K562 (cell line): ENCODE data around the gene SEC24A. TPM values are rescaled to one million over a fixed set of nuclear protein-coding genes. Genes with fewer than 3 reads are reported as not detected.

ENCODE experiments used
- BCL6 ChIP-seq: fragments of 250-450 bp; sonication (Bioruptor Pico); IDR thresholded peaks from 2 replicates; pipeline ENCODE4 v1.4.0; 2020
- BRD9 ChIP-seq: fragments of 450-650 bp; IDR thresholded peaks from 2 replicates; pipeline ENCODE4 v1.6.1; 2018; ENCODE audit warnings: low read depth; ENCODE audit not compliant: partially characterized antibody
- ELF2 ChIP-seq: fragments of 250-450 bp; sonication (Bioruptor Pico); IDR thresholded peaks from 2 replicates; pipeline ENCODE4 v1.5.0; 2021; ENCODE audit warnings: mild to moderate bottlenecking
- GATAD2A ChIP-seq: fragments of 450-650 bp; IDR thresholded peaks from 2 replicates; pipeline ENCODE4 v1.6.1; 2017
- NR2C2 ChIP-seq, 2 experiments: fragments of 200-800 bp in 1 of 2; sonication (Bioruptor generic) in 1 of 2; sonication (generic) in 1 of 2; formaldehyde crosslinking in 1 of 2; IDR thresholded peaks; 2 replicates each; pipeline versions ENCODE4 v1.6.1 to v1.8.0; 2016 to 2022; ENCODE audit warnings: mild to moderate bottlenecking in 1 of 2, missing compliant biosample characterization in 1 of 2, missing genetic modification characterization in 1 of 2, missing genetic modification reagents in 1 of 2
- PYGO2 ChIP-seq: fragments of 450-650 bp; IDR thresholded peaks from 2 replicates; pipeline ENCODE4 v1.6.1; 2016; ENCODE audit warnings: mild to moderate bottlenecking, missing genetic modification characterization, moderate library complexity, missing compliant biosample characterization
- RBM34 ChIP-seq: fragments of 200-400 bp; formaldehyde crosslinking; IDR thresholded peaks from 2 replicates; pipeline ENCODE4 v1.6.1; 2018; ENCODE audit warnings: low read length, borderline replicate concordance; ENCODE audit not compliant: insufficient read depth
- SNIP1 ChIP-seq: fragments of 450-650 bp; IDR thresholded peaks from 2 replicates; pipeline ENCODE4 v1.7.1; 2017; ENCODE audit warnings: low read depth, mild to moderate bottlenecking
- SP2 ChIP-seq: IDR thresholded peaks from 2 replicates; pipeline ENCODE4 v1.6.1; 2011; ENCODE audit warnings: mild to moderate bottlenecking, low read depth, low read length, moderate library complexity; ENCODE audit not compliant: poor library complexity, severe bottlenecking; ENCODE audit errors: extremely low read depth
- SREBF1 ChIP-seq: fragments of 150-350 bp; IDR thresholded peaks from 2 replicates; pipeline ENCODE4 v1.6.1; 2014; ENCODE audit warnings: antibody characterized with exemption, low read depth, low read length, borderline replicate concordance
- TFE3 ChIP-seq: fragments of 450-650 bp; formaldehyde crosslinking; IDR thresholded peaks from 2 replicates; pipeline ENCODE4 v1.4.0; 2020; ENCODE audit warnings: mild to moderate bottlenecking, mixed read lengths
- ZNF174 ChIP-seq: fragments of 250-450 bp; sonication (Bioruptor Pico); IDR thresholded peaks from 2 replicates; pipeline ENCODE4 v1.4.0; 2020; ENCODE audit warnings: mild to moderate bottlenecking
- ZNF232 ChIP-seq: sonication (generic); formaldehyde crosslinking; IDR thresholded peaks from 2 replicates; pipeline ENCODE4 v1.8.0; 2022; ENCODE audit warnings: mild to moderate bottlenecking, missing genetic modification reagents
- ZNF280A ChIP-seq: fragments of 450-650 bp; IDR thresholded peaks from 2 replicates; pipeline ENCODE4 v1.6.1; 2018; ENCODE audit warnings: mild to moderate bottlenecking, low read depth; ENCODE audit not compliant: partially characterized antibody
- ZNF316 ChIP-seq: fragments of 450-650 bp; IDR thresholded peaks from 2 replicates; pipeline ENCODE4 v1.6.1; 2016
- ZNF395 ChIP-seq: fragments of 200-800 bp; sonication (Bioruptor generic); IDR thresholded peaks from 2 replicates; pipeline ENCODE4 v1.6.1; 2017; ENCODE audit warnings: missing genetic modification characterization, missing compliant biosample characterization
- ZNF644 ChIP-seq: fragments of 200-800 bp; sonication (Bioruptor generic); IDR thresholded peaks from 2 replicates; pipeline ENCODE4 v1.6.1; 2016; ENCODE audit warnings: low read depth, missing genetic modification characterization, missing compliant biosample characterization
- ZNF764 ChIP-seq: fragments of 250-450 bp; sonication (Bioruptor Pico); IDR thresholded peaks from 2 replicates; pipeline ENCODE4 v1.4.0; 2020; ENCODE audit warnings: low read depth, mild to moderate bottlenecking, moderate library complexity
- polyA plus RNA-seq, 8 experiments: library from polyadenylated mRNA; depleted of rRNA in 4 of 8; stranded (reverse) in 5 of 8; unstranded in 3 of 8; fragments of >200 nt; fragmentation: Nextera tagmentation in 2 of 8; fragmentation: Illumina TruSeq in 1 of 8; extraction: Ambion mirVana in 2 of 8; extraction: Trizol in 1 of 8; gene quantifications; 2 replicates each; pipeline versions ENCODE4 v1.2.1 to v1.2.3, GENCODE V29; 2011 to 2014; ENCODE audit warnings: inconsistent platforms in 1 of 8, missing spikeins in 1 of 8
- total RNA-seq, 7 experiments: library from RNA; depleted of rRNA in 6 of 7; stranded (reverse); fragments of >200 nt in 6 of 7; fragmentation: Illumina TruSeq in 2 of 7; extraction: Trizol in 2 of 7; gene quantifications; 2 replicates each; pipeline versions ENCODE4 v1.2.1 to v1.2.3, GENCODE V29; 2011 to 2021; ENCODE audit warnings: low replicate concordance in 1 of 7
- TF ChIP-seq, protein P1 (sequence below): fragments of 250-450 bp; sonication (Bioruptor Pico); IDR thresholded peaks from 2 replicates; pipeline ENCODE4 v1.4.0; 2020; ENCODE audit warnings: mild to moderate bottlenecking, moderate library complexity

The SEC24A gene
- total and polyA plus RNA-seq, 9 of the 15 experiments (the other 6 are each of a cell fraction or from before 2014, with no cell fraction given), result 7.9 to 36.5 (median 17.5) TPM

DNA sequence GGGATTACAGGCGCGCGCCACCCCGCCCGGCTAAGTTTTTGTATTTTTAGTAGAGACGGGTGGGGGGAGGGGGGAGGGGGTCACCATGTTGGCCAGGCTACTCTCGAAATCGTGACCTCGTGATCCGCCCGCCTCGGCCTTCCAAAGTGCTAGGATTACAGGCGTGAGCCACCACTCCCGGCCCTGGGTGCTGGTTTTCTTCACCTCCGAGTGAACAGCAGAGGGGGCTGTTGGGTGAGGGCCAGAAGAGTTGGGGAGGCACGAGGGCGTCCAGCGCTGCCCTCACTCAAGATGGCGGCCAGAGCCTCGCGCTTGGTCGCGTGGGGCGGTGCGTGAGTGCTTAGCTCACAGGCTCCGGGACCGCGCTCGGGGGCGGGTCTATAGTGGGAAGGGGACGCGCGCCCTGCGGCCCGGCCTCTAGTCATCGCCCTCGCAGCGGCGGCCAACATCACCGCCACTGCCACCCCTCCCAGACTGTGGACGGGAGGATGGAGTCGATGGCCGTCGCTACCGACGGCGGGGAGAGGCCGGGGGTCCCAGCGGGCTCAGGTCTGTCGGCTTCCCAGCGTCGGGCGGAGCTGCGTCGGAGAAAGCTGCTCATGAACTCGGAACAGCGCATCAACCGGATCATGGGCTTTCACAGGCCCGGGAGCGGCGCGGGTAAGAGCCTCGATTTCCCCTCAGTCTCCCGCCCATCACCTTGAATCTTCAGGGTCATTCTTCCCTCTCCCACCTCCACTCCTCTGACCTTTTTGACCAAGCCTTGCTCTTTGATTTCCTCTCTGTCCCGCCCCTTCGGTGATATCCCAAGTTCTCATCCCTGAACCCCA is 89.8 kb downstream of the SEC24A start, which contains the start of gene CAMLG (continued):
- no peak for TF ChIP-seq ZNF280A
- TF ChIP-seq, protein P1, sequence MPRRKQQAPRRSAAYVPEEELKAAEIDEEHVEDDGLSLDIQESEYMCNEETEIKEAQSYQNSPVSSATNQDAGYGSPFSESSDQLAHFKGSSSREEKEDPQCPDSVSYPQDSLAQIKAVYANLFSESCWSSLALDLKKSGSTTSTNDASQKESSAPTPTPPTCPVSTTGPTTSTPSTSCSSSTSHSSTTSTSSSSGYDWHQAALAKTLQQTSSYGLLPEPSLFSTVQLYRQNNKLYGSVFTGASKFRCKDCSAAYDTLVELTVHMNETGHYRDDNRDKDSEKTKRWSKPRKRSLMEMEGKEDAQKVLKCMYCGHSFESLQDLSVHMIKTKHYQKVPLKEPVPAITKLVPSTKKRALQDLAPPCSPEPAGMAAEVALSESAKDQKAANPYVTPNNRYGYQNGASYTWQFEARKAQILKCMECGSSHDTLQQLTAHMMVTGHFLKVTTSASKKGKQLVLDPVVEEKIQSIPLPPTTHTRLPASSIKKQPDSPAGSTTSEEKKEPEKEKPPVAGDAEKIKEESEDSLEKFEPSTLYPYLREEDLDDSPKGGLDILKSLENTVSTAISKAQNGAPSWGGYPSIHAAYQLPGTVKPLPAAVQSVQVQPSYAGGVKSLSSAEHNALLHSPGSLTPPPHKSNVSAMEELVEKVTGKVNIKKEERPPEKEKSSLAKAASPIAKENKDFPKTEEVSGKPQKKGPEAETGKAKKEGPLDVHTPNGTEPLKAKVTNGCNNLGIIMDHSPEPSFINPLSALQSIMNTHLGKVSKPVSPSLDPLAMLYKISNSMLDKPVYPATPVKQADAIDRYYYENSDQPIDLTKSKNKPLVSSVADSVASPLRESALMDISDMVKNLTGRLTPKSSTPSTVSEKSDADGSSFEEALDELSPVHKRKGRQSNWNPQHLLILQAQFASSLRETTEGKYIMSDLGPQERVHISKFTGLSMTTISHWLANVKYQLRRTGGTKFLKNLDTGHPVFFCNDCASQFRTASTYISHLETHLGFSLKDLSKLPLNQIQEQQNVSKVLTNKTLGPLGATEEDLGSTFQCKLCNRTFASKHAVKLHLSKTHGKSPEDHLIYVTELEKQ, result no peak
- no peak for TF ChIP-seq RBM34
- TF ChIP-seq PYGO2 (tag), result no peak
- TF ChIP-seq ELF2, result no peak
- no peak for TF ChIP-seq SREBF1
- TF ChIP-seq SP2, result no peak
- no peak for TF ChIP-seq ZNF764 (CRISPR knock-in tag)
- peak; percentile 73 for TF ChIP-seq ZNF644 (tag)
- peak; percentile 63 for TF ChIP-seq TFE3
- TF ChIP-seq SNIP1, result no peak
- TF ChIP-seq NR2C2 (CRISPR knock-in tag; IDR thresholded peaks at IDR 0.05), result peak; percentile 90
- TF ChIP-seq NR2C2 (tag; IDR thresholded peaks at IDR 0.05), result peak; percentile 81
- no peak for TF ChIP-seq BRD9
- TF ChIP-seq BCL6 (CRISPR knock-in tag), result no peak
- peak; percentile 83 for TF ChIP-seq ZNF395 (CRISPR knock-in tag)
- TF ChIP-seq GATAD2A, result 0 out of 2 replicates have a peak, but pooled peaks have one; percentile 57
- no peak; the same call in 1 of the 2 replicates for TF ChIP-seq ZNF232 (CRISPR knock-in tag)
- peak; percentile 46; the same call in 1 of the 2 replicates for TF ChIP-seq ZNF316
- TF ChIP-seq ZNF174 (CRISPR knock-in tag), result no peak
